ENCODE results near the gene SYNE1.
"Not testable (repeated sequence)": the region's sequence is repeated elsewhere in the genome, so short reads cannot be mapped to it uniquely, and the experiment has no call there.

The SYNE1 gene

GRCh38 chr6:152630832-152631231 is 6.3 kb downstream of the SYNE1 start:
- DNase-seq (ENCODE audit: low read depth): no peak

GRCh38 chr6:152625213-152625612 is 11.9 kb downstream of the SYNE1 start:
- no peak for DNase-seq (ENCODE audit: low read depth)

GRCh38 chr6:152614776-152615175 is 22.4 kb downstream of the SYNE1 start:
- DNase-seq (ENCODE audit: low read depth): not testable (repeated sequence)

- no peak for DNase-seq (ENCODE audit: low read depth)
Observed at GRCh38 chr6:152609125-152609670, 28.0 kb downstream of the SYNE1 start.

GRCh38 chr6:152605941-152606340 is 31.2 kb downstream of the SYNE1 start:
- no peak for DNase-seq (ENCODE audit: low read depth)

- DNase-seq (ENCODE audit: low read depth): no peak
Observed at GRCh38 chr6:152605342-152605741, 31.8 kb downstream of the SYNE1 start.

- no peak for DNase-seq (ENCODE audit: low read depth)
Observed at GRCh38 chr6:152603911-152604310, 33.3 kb downstream of the SYNE1 start.

- DNase-seq (ENCODE audit: low read depth): no peak
Observed at GRCh38 chr6:152600022-152600421, 37.1 kb downstream of the SYNE1 start.

GRCh38 chr6:152598901-152599537 is 38.1 kb downstream of the SYNE1 start:
- DNase-seq (ENCODE audit: low read depth): no peak

GRCh38 chr6:152598421-152598820 is 38.7 kb downstream of the SYNE1 start:
- no peak for DNase-seq (ENCODE audit: low read depth)

- DNase-seq (ENCODE audit: low read depth): no peak
Observed at GRCh38 chr6:152596726-152597125, 40.4 kb downstream of the SYNE1 start.

- no peak for DNase-seq (ENCODE audit: low read depth)
Observed at GRCh38 chr6:152595499-152595898, 41.7 kb downstream of the SYNE1 start.

- DNase-seq (ENCODE audit: low read depth): no peak
Observed at GRCh38 chr6:152594701-152595100, 42.5 kb downstream of the SYNE1 start.

GRCh38 chr6:152588456-152588855 is 48.7 kb downstream of the SYNE1 start:
- DNase-seq (ENCODE audit: low read depth): no peak

- DNase-seq (ENCODE audit: low read depth): no peak
Observed at GRCh38 chr6:152587473-152587872, 49.7 kb downstream of the SYNE1 start.

GRCh38 chr6:152585236-152585635 is 51.9 kb downstream of the SYNE1 start:
- no peak for DNase-seq (ENCODE audit: low read depth)

- no peak for DNase-seq (ENCODE audit: low read depth)
Observed at GRCh38 chr6:152583888-152584287, 53.3 kb downstream of the SYNE1 start.

- DNase-seq (ENCODE audit: low read depth): no peak
Observed at GRCh38 chr6:152576525-152576924, 60.6 kb downstream of the SYNE1 start.

GRCh38 chr6:152575621-152576150 is 61.5 kb downstream of the SYNE1 start:
- no peak for DNase-seq (ENCODE audit: low read depth)

- no peak for DNase-seq (ENCODE audit: low read depth)
Observed at GRCh38 chr6:152575161-152575560, 62.0 kb downstream of the SYNE1 start.

- DNase-seq (ENCODE audit: low read depth): no peak
Observed at GRCh38 chr6:152573762-152574161, 63.4 kb downstream of the SYNE1 start.

- DNase-seq (ENCODE audit: low read depth): no peak
Observed at GRCh38 chr6:152572338-152573088, 64.6 kb downstream of the SYNE1 start.

- DNase-seq (ENCODE audit: low read depth): no peak
Observed at GRCh38 chr6:152571943-152572337, 65.2 kb downstream of the SYNE1 start.
